ENCODE results near the gene SLC16A8.
A peak's percentile ranks its signal among the peaks of the same experiment; 100 is the strongest.
"Not testable (repeated sequence)": the region's sequence is repeated elsewhere in the genome, so short reads cannot be mapped to it uniquely, and the experiment has no call there.

Gene SLC16A8

GRCh38 chr22:38040953-38041759 lies 42.8 kb downstream of the SLC16A8 start:
- DNase-seq, result no peak

GRCh38 chr22:38038890-38039812 lies 44.8 kb downstream of the SLC16A8 start:
- no peak for DNase-seq

- no peak for DNase-seq
These were observed 45.6 kb downstream of the SLC16A8 start for GRCh38 chr22:38038426-38038825.

GRCh38 chr22:38037367-38038150 lies 46.4 kb downstream of the SLC16A8 start:
- DNase-seq, result not testable (repeated sequence)

GRCh38 chr22:38036392-38037062 lies 47.5 kb downstream of the SLC16A8 start:
- DNase-seq, result no peak

GRCh38 chr22:38035530-38035885 lies 48.5 kb downstream of the SLC16A8 start:
- no peak for DNase-seq

- no peak for DNase-seq
These were observed 49.0 kb downstream of the SLC16A8 start for GRCh38 chr22:38034884-38035529.

GRCh38 chr22:38034278-38034882 lies 49.6 kb downstream of the SLC16A8 start:
- DNase-seq, result peak; percentile 46 to 66

- no peak for DNase-seq
These were observed 50.3 kb downstream of the SLC16A8 start for GRCh38 chr22:38033522-38034277.

- DNase-seq, result peak; percentile 65 to 70
These were observed 51.1 kb downstream of the SLC16A8 start for GRCh38 chr22:38032681-38033521.

GRCh38 chr22:38031491-38031890 lies 52.5 kb downstream of the SLC16A8 start:
- DNase-seq, result no peak

- no peak for DNase-seq
These were observed 53.5 kb downstream of the SLC16A8 start for GRCh38 chr22:38030311-38031133.

- no peak for DNase-seq
These were observed 54.1 kb downstream of the SLC16A8 start for GRCh38 chr22:38029901-38030300.

- DNase-seq, result no peak
These were observed 54.6 kb downstream of the SLC16A8 start for GRCh38 chr22:38029370-38029769.

- DNase-seq, result no peak
These were observed 55.4 kb downstream of the SLC16A8 start for GRCh38 chr22:38028344-38029130.

Measured in inflammatory macrophage treated with lipopolysaccharide for 1 hour (primary cell).